Measurements from ENCODE around the gene PKDREJ. TPM values are rescaled to one million over a fixed set of nuclear protein-coding genes. Genes with fewer than 3 reads are reported as not detected.

PKDREJ gene
- total RNA-seq, 1 experiment from 2014 or later = 0.04 TPM

DNA sequence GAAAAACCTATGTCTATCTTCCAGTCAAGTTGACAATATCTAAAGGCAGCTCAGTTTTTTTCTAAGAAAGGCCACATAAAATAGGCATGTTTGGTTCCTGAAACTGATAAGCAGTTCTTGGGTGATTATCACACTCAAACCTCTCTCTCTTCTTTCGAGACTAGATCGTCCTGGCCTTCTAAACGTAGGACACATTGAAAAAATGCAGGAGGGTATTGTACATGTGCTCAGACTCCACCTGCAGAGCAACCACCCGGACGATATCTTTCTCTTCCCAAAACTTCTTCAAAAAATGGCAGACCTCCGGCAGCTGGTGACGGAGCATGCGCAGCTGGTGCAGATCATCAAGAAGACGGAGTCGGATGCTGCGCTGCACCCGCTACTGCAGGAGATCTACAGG lies 28.2 kb downstream of the PKDREJ start:
- H2BK120ac ChIP-seq (ENCODE audit: low read depth, low read length, poor library complexity, severe bottlenecking) = no peak overlapping the region
- H3K4me1 ChIP-seq (ENCODE audit: insufficient read depth, low read length) = no peaks in the 10 kb centered on the region
- no peak overlapping the region for H3K9ac ChIP-seq (ENCODE audit: extremely low read depth, insufficient read length, low read length)
- Mint-ChIP-seq H3K9me3 (peaks cover 0 to 2% of the 10 kb centered on the region in 2 experiments; a peak in 2 of 5 replicates), H3K27ac (no peak overlapping the region), H3K27me3 (ENCODE audit: low read depth) (peaks cover 4% of the 10 kb centered on the region), H3K4me1 (no peaks in the 10 kb centered on the region), H3K36me3 (ENCODE audit: insufficient read depth in 1 of 3, low read depth in 3 of 3) (peaks cover 2 to 8% (median 5%) of the 10 kb centered on the region in 3 experiments; a peak in 3 of 7 replicates), H3K4me3 (no peak overlapping the region)
- H3K23ac ChIP-seq (ENCODE audit: insufficient read length, low read depth, low read length) = no peak overlapping the region
- H2BK12ac ChIP-seq (ENCODE audit: insufficient read length, low read depth, low read length) = no peak overlapping the region
- H3K14ac ChIP-seq (ENCODE audit: insufficient read depth, low read length) = no peak overlapping the region
- H3K79me1 ChIP-seq (ENCODE audit: insufficient read depth, low read depth, low read length, poor library complexity, severe bottlenecking) = no peaks in the 10 kb centered on the region
- no peaks in the 10 kb centered on the region for H3K9me3 ChIP-seq (ENCODE audit: control insufficient read depth, low read depth, low read length)
- H2BK20ac ChIP-seq (ENCODE audit: low read depth, low read length, poor library complexity, severe bottlenecking) = no peak overlapping the region
- no peak overlapping the region for H3K56ac ChIP-seq (ENCODE audit: insufficient read length, low read depth, low read length)
- DNase-seq = no peak
- H4K8ac ChIP-seq (replicated peaks; ENCODE audit: insufficient read length, low read depth, low read length) = no peak overlapping the region
- H4K20me1 ChIP-seq (ENCODE audit: control insufficient read depth, insufficient read depth, insufficient read length) = no peaks in the 10 kb centered on the region
- H4K91ac ChIP-seq (ENCODE audit: insufficient read length, low read depth, low read length) = no peak overlapping the region
- no peaks in the 10 kb centered on the region for H3K23me2 ChIP-seq (ENCODE audit: insufficient read length, low read depth, low read length, poor library complexity, severe bottlenecking)
- H3K27ac ChIP-seq (ENCODE audit: insufficient read length, low read depth, low read length) = no peak overlapping the region
- TF ChIP-seq, protein P1, sequence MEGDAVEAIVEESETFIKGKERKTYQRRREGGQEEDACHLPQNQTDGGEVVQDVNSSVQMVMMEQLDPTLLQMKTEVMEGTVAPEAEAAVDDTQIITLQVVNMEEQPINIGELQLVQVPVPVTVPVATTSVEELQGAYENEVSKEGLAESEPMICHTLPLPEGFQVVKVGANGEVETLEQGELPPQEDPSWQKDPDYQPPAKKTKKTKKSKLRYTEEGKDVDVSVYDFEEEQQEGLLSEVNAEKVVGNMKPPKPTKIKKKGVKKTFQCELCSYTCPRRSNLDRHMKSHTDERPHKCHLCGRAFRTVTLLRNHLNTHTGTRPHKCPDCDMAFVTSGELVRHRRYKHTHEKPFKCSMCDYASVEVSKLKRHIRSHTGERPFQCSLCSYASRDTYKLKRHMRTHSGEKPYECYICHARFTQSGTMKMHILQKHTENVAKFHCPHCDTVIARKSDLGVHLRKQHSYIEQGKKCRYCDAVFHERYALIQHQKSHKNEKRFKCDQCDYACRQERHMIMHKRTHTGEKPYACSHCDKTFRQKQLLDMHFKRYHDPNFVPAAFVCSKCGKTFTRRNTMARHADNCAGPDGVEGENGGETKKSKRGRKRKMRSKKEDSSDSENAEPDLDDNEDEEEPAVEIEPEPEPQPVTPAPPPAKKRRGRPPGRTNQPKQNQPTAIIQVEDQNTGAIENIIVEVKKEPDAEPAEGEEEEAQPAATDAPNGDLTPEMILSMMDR (conservative IDR thresholded peaks at IDR 0.05) = no peak
- H3K79me2 ChIP-seq (ENCODE audit: insufficient read depth, low read length) = no peaks in the 10 kb centered on the region
- H3T11ph ChIP-seq (ENCODE audit: low read length) = no peak overlapping the region
- H3K18ac ChIP-seq (ENCODE audit: insufficient read length, low read depth, low read length) = no peak overlapping the region
- no peak overlapping the region for H3K4me2 ChIP-seq (ENCODE audit: insufficient read depth, insufficient read length, low read length)
- H3K4ac ChIP-seq (ENCODE audit: low read depth, low read length) = no peak overlapping the region
- no peak overlapping the region for H2BK15ac ChIP-seq (ENCODE audit: low read depth, low read length)
- H3K27me3 ChIP-seq (ENCODE audit: insufficient read depth, low read length) = no peaks in the 10 kb centered on the region
- WGBS (ENCODE audit: extremely low coverage, insufficient read length, low lambda C conversion rate) = no CpG with 5 or more reads among the region's 12 CpGs
- H2BK5ac ChIP-seq (ENCODE audit: insufficient read length, low read length) = no peak overlapping the region
- H2AFZ ChIP-seq (ENCODE audit: low read length) = no peak overlapping the region
- no peak overlapping the region for H2AK5ac ChIP-seq (ENCODE audit: insufficient read length, low read length)
- no peak overlapping the region for H4K5ac ChIP-seq (ENCODE audit: insufficient read length, low read depth, low read length)

All from H9 (cell line).